GM18858 (cell line): Measurements from ENCODE around the gene MFAP2.
"Not testable (repeated sequence)": the region's sequence is repeated elsewhere in the genome, so short reads cannot be mapped to it uniquely, and the experiment has no call there.

Source experiments
- ATAC-seq: cut with Tn5 transposase; IDR thresholded peaks from one replicate; pipeline ENCODE4 v1.9.1; 2021; ENCODE audit not compliant: unreplicated experiment

MFAP2 gene

DNA sequence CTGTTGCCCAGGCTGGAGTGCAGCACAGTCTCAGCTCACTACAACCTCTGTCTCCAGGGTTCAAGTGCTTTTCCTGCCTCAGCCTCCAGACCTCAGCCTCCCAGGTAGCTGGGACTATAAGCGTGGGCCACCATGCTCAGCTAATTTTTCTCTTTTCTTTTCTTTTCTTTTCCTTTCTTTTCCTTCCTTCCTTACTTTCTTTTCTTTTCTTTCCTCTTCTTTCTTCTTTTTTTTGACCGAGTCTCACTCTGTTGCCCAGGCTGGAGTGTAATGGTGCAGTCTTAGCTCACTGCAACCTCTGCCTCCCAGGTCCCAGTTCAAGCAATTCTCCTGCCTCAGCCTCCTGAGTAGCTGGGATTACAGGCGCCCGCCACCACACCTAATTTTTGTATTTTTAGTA, 16.3 kb downstream of the MFAP2 start:
- not testable (repeated sequence) for ATAC-seq

- ATAC-seq, result no peak
These were observed 18.9 kb downstream of the MFAP2 start for GRCh38 chr1:16961297-16962133.

DNA sequence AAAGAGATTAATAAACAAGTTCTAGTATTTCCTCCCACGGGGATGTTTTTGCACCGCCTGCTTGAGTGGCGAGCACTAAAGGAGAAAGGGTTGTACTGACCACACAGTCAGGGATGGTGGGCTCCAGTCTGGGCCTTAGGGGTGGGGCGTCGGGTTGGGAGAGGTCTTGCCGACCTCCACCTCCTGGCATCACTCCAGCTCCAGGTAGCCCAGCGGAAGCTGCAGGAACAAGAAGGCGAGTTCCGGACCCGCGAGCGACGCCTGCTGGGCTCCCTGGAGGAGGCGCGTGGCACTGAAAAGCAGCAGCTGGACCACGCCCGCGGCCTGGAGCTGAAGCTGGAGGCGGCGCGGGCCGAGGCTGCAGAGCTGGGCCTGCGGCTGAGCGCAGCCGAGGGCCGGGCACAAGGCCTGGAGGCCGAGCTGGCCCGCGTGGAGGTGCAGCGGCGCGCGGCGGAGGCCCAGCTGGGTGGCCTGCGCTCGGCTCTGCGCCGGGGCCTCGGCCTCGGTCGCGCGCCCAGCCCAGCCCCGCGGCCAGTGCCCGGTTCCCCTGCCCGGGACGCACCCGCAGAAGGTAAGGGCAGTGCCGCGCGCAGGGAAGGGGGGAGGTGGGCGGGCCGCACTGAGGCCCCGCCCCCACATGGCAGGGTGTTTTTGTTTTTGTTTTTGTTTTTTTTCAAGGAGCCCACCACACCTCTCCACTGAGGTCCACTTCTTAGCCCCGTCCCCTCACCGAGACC, 19.7 kb downstream of the MFAP2 start:
- no peak for ATAC-seq

DNA sequence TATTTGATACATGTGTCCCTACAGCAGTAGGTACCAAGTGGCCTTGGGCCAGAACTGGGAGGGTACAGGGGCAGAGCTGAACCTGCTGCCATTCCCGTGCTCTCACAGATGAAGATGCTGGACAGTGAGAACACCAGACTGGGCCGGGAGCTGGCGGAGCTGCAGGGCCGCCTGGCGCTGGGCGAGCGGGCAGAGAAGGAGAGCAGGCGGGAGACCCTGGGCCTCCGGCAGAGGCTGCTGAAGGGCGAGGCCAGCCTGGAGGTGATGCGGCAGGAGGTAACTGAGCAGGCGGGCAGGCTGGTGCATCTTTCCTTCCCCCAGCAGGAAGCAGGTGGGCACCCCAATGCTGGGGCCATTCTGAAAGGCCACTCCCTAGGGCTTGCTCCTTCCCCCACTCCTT, 21.9 kb downstream of the MFAP2 start:
- ATAC-seq, result no peak

DNA sequence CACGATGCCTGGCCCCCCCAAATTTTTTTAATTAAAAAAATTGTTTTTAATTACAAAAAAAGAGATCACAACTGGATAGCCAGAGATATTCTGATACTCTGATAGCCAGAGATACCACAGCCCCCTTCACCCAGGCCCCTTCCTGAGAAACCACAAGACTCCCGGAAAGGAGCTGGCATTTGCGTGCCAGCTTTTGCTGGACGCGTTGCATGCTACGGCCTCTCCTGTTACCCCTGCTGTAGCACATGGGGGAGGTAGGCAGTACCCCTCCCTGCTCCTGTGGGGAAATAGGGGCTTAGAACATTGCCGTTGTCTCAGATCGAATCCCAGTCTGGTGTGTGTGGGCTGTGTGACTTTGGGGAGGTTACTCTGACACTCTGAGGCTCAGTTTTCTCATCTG, 22.7 kb downstream of the MFAP2 start:
- no peak for ATAC-seq

DNA sequence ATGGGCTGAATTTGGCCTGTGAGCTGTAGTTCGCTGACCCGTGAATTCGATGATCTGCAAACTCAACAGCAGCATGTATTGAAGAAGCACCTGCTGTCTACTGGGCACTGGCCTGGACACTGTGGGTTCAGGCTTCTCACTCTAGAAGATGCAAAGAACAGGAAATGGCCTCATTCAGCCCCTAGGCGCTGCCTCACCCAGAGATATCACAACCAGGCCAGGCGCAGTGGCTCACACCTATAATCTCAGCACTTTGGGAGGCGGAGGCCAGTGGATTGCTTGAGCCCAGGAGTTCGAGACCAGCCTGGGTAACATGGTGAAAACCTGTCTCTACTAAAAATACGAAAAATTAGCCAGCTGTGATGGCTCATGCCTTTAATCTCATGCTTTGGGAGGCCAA, 23.6 kb downstream of the MFAP2 start:
- ATAC-seq, result no peak

DNA sequence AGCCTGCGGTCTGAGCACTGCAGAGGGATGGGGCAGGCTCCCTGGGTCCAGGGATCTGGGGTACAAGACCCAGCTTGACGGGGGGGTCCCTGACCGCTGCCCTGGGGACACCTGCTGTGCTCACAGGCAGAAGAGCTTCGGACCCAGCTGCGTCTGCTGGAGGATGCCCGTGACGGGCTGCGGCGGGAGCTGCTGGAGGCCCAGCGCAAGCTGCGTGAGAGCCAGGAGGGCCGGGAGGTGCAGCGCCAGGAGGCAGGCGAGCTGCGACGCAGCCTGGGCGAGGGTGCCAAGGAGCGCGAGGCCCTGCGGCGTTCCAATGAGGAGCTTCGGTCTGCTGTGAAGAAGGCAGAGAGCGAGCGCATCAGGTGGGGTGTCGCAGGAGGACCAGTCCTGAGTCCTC, 25.2 kb downstream of the MFAP2 start:
- ATAC-seq, result no peak

- no peak for ATAC-seq
These were observed 25.8 kb downstream of the MFAP2 start for GRCh38 chr1:16954579-16954978.

- not testable (repeated sequence) for ATAC-seq
These were observed 28.0 kb downstream of the MFAP2 start for GRCh38 chr1:16952376-16952775.

DNA sequence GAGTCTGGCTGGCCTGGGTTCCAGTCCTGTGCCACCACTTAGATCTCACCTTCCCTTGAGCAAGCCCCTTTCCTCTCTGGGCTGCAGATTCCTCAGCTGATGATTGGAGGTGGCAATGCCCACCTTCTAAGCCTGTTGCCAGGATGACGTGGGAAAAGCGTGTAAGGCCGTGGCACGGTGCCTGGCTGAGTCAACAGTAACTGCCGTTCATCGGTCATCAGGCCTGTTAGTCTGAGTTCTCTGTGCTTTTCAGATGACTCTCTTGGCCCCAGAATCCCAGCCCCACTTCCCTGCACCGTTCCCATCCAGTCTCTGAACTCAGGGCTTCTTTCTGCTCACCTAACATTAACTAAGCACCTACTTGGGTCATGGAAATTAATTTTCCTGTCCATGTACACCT, 31.4 kb downstream of the MFAP2 start:
- ATAC-seq, result not testable (repeated sequence)

- ATAC-seq, result not testable (repeated sequence)
These were observed 32.0 kb downstream of the MFAP2 start for GRCh38 chr1:16948282-16948891.

- ATAC-seq, result no peak
These were observed 33.8 kb downstream of the MFAP2 start for GRCh38 chr1:16946646-16947045.

GRCh38 chr1:16946185-16946584, 34.2 kb downstream of the MFAP2 start:
- not testable (repeated sequence) for ATAC-seq

- ATAC-seq, result not testable (repeated sequence)
These were observed 34.9 kb downstream of the MFAP2 start for GRCh38 chr1:16945512-16945911.

DNA sequence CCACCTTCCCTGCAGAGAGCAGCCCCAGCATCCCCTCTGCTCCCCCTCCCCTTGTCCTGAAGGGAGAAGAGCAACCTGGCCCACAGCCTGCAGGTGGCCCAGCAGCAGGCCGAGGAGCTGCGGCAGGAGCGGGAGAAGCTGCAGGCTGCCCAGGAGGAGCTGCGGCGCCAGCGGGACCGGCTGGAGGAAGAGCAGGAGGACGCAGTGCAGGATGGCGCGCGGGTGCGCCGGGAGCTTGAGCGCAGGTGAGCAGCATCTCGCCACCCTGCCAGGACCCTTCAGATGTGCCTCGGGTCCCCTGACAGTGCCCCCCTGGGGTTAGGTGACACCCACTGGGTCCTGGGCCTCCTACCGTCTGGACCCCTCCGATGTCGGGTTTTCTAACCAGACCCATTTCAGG, 36.4 kb downstream of the MFAP2 start:
- no peak for ATAC-seq

DNA sequence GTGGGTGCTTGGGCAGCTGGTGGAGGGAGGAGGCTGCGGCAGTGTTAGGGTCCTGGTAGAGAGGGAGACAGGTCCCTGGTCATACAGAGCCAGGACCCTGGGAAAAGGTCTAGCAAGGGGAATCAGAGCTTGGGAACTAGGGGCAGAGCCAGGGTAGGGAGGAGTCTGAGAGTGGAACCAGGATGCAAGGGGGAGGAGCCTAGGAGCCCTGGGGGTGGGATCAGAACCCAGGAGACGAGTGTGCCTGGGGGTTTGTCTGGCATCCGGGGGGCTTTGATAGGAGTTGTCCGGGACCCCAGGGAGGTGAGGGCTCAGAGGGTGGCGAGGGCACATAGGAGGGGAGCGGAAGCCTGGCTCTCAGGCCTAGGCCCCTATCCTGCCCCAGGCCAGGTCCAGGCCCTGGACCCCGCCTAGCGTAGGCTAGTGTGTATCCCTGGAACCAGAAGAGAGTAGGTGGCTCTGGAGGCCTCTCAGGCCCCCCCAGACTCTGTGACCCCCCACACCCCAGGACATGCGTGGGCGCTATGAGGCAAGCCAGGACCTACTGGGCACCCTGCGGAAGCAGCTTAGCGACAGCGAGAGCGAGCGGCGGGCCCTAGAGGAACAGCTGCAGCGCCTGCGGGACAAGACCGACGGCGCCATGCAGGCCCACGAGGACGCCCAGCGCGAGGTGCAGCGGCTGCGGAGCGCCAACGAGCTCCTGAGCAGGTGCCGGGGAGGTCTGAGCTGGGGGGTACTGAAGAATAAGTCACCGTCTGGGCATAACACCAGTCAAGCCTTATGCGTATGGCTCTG, 40.8 kb downstream of the MFAP2 start:
- ATAC-seq, result not testable (repeated sequence)

DNA sequence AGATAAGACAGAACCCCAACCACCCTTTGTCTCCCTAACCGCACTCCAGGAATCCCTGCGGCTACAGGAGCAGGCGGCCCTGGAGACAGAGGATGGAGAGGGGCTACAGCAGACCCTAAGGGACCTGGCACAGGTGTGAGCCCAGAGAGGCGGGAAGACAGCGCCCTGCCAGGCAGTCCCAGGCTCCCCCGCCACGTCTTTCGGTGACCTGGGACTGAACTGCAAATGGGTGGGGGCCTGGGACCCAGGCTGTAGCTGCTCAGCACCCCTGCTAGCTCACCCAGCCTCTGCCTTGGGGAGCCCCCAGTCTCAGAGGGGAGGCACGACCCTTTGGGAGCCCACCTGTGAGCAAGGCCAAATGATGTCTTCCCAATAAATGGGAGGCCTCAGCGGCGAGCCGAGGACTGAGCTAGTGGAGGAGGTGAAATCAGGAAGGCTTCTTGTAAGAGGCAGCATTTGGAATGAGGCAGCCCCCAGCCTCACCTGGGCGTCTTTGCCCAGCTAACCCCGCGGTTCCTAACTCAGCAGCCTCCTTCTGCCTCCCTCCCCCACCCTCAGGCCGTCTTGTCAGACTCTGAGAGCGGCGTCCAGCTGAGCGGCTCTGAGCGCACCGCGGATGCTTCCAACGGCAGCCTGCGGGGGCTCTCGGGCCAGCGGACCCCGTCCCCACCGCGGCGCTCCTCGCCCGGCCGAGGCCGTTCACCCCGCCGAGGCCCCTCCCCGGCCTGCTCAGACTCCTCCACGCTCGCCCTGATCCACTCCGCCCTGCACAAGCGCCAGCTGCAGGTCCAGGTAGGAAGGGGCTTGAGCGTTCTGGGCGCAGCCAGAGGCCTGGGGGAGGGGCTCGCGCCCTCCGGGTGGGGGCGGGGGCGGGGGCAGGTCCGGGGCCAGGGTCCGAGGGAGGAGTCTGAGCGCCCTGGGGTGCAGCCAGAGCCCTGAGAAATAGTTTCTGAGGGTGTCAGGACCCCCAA, 41.8 kb downstream of the MFAP2 start:
- no peak for ATAC-seq

DNA sequence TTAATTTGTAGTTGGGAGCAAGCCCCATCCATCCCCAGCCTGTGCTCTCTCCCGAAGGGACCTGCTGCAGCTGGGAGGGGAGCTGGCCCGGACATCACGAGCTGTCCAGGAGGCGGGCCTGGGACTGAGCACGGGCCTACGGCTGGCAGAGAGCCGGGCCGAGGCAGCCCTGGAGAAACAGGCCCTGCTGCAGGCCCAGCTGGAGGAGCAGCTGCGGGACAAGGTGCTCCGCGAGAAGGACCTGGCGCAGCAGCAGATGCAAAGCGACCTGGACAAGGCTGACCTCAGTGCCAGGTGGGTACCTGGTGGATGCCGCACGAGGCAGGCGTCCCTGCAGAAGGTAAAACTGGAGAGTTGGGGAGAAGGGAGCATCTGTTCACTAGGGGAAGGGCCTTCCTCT, 43.8 kb downstream of the MFAP2 start:
- ATAC-seq, result not testable (repeated sequence)

GRCh38 chr1:16933945-16934344, 46.5 kb downstream of the MFAP2 start:
- not testable (repeated sequence) for ATAC-seq
